HCT116 (cell line): Measurements from ENCODE around the gene CATSPER4. TPM values are rescaled to one million over a fixed set of nuclear protein-coding genes. Genes with fewer than 3 reads are reported as not detected.

Experiments
- ATAC-seq: fragments of 200-7000 bp; cut with Tn5 transposase; 2 replicates; pipeline ENCODE4 v1.9.1; 2020; ENCODE audit warnings: mild to moderate bottlenecking, moderate library complexity
- BruUV-seq: library from RNA; stranded (reverse); fragments of 400-500 nt; replicated peaks from 2 replicates; lab custom pipeline; 2021; lab: Mats Ljungman, UMichigan
- CTCF ChIA-PET: fragments of 300-600 bp; sonication (Branson Sonifier 250); formaldehyde crosslinking; loops from one replicate; lab custom pipeline; 2021; ENCODE audit warnings: antibody characterized with exemption; lab: Charles Lee
- POLR2A ChIA-PET: fragments of 300-600, 350-600 bp; sonication (Branson Sonifier 250); formaldehyde crosslinking; loops from one replicate; lab custom pipeline; 2021; ENCODE audit warnings: antibody characterized with exemption; lab: Charles Lee
- RAD21 ChIA-PET, 2 experiments: fragments of 300-600 bp; sonication (Branson Sonifier 250); formaldehyde crosslinking; loops; one replicate each; lab custom pipeline; 2023; ENCODE audit warnings: low total read pairs in 2 of 2; ENCODE audit not compliant: uncharacterized antibody in 2 of 2, unreplicated experiment in 2 of 2, low non-redundant PET in 1 of 2; lab: Charles Lee
- DNase-seq: peaks from one replicate; pipeline ENCODE4 v3.0.0-alpha.2; 2010; ENCODE audit warnings: low read depth, low spot score
- H2AFZ ChIP-seq: fragments of 200-600 bp; shearing (Covaris generic), sonication (generic); 2 replicates; pipeline ENCODE4 v1.6.1; 2017; ENCODE audit warnings: low read depth, mixed run types, mixed read lengths, antibody characterized with exemption, low read length; ENCODE audit not compliant: poor library complexity, severe bottlenecking
- H3K27ac ChIP-seq: 2 replicates; pipeline ENCODE4 v1.5.1; 2012; ENCODE audit warnings: low read depth, low read length
- H3K27me3 ChIP-seq: fragments of 200-600 bp; sonication (generic); 2 replicates; pipeline ENCODE4 v1.6.1; 2016; ENCODE audit warnings: mixed run types, low read length, mixed read lengths; ENCODE audit not compliant: insufficient read depth
- H3K36me3 ChIP-seq, 2 experiments: fragments of 200-500 bp in 1 of 2; fragments of 200-600 bp in 1 of 2; sonication (Bioruptor generic) in 1 of 2; sonication (generic) in 1 of 2; 2 replicates each; pipeline versions ENCODE4 v1.5.1 to v1.6.1; 2014 to 2016; ENCODE audit warnings: low read length in 2 of 2, inconsistent platforms in 1 of 2, mixed read lengths in 1 of 2, mixed run types in 1 of 2; ENCODE audit not compliant: insufficient read depth in 2 of 2, control insufficient read depth in 1 of 2
- H3K4me1 ChIP-seq, 2 experiments: fragments of 200-600 bp in 1 of 2; sonication (generic) in 1 of 2; 2 replicates each; pipeline versions ENCODE4 v1.5.1 to v1.6.1; 2012 to 2017; ENCODE audit warnings: low read length in 2 of 2, inconsistent platforms in 1 of 2, mild to moderate bottlenecking in 1 of 2, mixed read lengths in 1 of 2, mixed run types in 1 of 2, moderate library complexity in 1 of 2; ENCODE audit not compliant: insufficient read depth in 2 of 2, control insufficient read depth in 1 of 2
- H3K4me2 ChIP-seq: fragments of 200-600 bp; sonication (generic); 2 replicates; pipeline ENCODE4 v1.6.1; 2017; ENCODE audit warnings: mixed run types, low read length, mixed read lengths
- H3K4me3 ChIP-seq, 2 experiments: fragments of 200-600 bp in 1 of 2; sonication (generic) in 1 of 2; replicated peaks in 1 of 2; 2 replicates each; pipeline ENCODE4 v1.5.1; 2011 to 2016; ENCODE audit warnings: low read length in 2 of 2, control low read depth in 1 of 2, low read depth in 1 of 2, mild to moderate bottlenecking in 1 of 2, mixed read lengths in 1 of 2, mixed run types in 1 of 2
- H3K79me2 ChIP-seq: fragments of 200-600 bp; sonication (generic); 2 replicates; pipeline ENCODE4 v1.6.1; 2017; ENCODE audit warnings: mild to moderate bottlenecking, mixed run types, low read length, moderate library complexity, mixed read lengths; ENCODE audit not compliant: insufficient read depth
- H3K9ac ChIP-seq: fragments of 200-600 bp; sonication (generic); 2 replicates; pipeline ENCODE4 v1.6.1; 2016; ENCODE audit warnings: low read length, mixed read lengths
- H3K9me2 ChIP-seq: fragments of 200-600 bp; sonication (generic), shearing (Covaris generic); 2 replicates; pipeline ENCODE4 v1.6.1; 2017; ENCODE audit warnings: mixed run types, mild to moderate bottlenecking, moderate library complexity; ENCODE audit not compliant: insufficient read depth
- H3K9me3 ChIP-seq, 2 experiments: fragments of 200-500 bp in 1 of 2; fragments of 200-600 bp in 1 of 2; sonication (Bioruptor generic) in 1 of 2; sonication (generic) in 1 of 2; 2 replicates each; pipeline ENCODE4 v1.6.1; 2014 to 2017; ENCODE audit warnings: low read length in 2 of 2, mixed read lengths in 2 of 2, inconsistent platforms in 1 of 2, low read depth in 1 of 2, mild to moderate bottlenecking in 1 of 2, mixed run types in 1 of 2, moderate library complexity in 1 of 2; ENCODE audit not compliant: control insufficient read depth in 1 of 2, insufficient read depth in 1 of 2
- H4K20me1 ChIP-seq: fragments of 200-600 bp; sonication (generic), shearing (Covaris generic); 2 replicates; pipeline ENCODE4 v1.6.1; 2017; ENCODE audit warnings: mixed run types, mild to moderate bottlenecking, moderate library complexity; ENCODE audit not compliant: insufficient read depth
- CEBPB ChIP-seq: IDR thresholded peaks from 2 replicates; pipeline ENCODE4 v1.6.1; 2012; ENCODE audit warnings: low read depth
- ELF1 ChIP-seq: IDR thresholded peaks from 2 replicates; pipeline ENCODE4 v1.6.1; 2012; ENCODE audit warnings: low read depth, borderline replicate concordance
- EZH2 ChIP-seq: fragments of 200-600 bp; sonication (generic); IDR thresholded peaks from 2 replicates; pipeline ENCODE4 v1.6.1; 2017; ENCODE audit warnings: antibody characterized with exemption, mixed run types
- FOSL1 ChIP-seq: IDR thresholded peaks from 2 replicates; pipeline ENCODE4 v1.6.1; 2012; ENCODE audit warnings: low read depth
- JUND ChIP-seq: IDR thresholded peaks from 2 replicates; pipeline ENCODE4 v1.6.1; 2012
- RAD21 ChIP-seq: IDR thresholded peaks from 2 replicates; pipeline ENCODE4 v1.6.1; 2012; ENCODE audit warnings: low read depth, mild to moderate bottlenecking
- SP1 ChIP-seq: IDR thresholded peaks from 2 replicates; pipeline ENCODE4 v1.6.1; 2012; ENCODE audit warnings: low read depth
- ZNF274 ChIP-seq: fragments of 200-500 bp; sonication (Bioruptor generic); IDR thresholded peaks from 2 replicates; pipeline ENCODE4 v1.6.1; 2014; ENCODE audit warnings: mild to moderate bottlenecking, low read depth, low read length, inconsistent platforms
- intact Hi-C: fragments of 100-400 bp; cut with micrococcal nuclease; formaldehyde crosslinking; loops from 2 replicates; pipeline ENCODE4 v1.10.0; 2022
- total RNA-seq: library from RNA; stranded (reverse); gene quantifications from one replicate; pipeline ENCODE4 v1.2.1, GENCODE V29; 2021; ENCODE audit not compliant: unreplicated experiment
- TF ChIP-seq, protein P1 (sequence below): IDR thresholded peaks from 2 replicates; pipeline ENCODE4 v1.6.1; 2011; ENCODE audit warnings: mild to moderate bottlenecking, low read length, moderate library complexity; ENCODE audit not compliant: insufficient replicate concordance; ENCODE audit errors: extremely low read depth
- TF ChIP-seq, protein P2 (sequence below): IDR thresholded peaks from 2 replicates; pipeline ENCODE4 v1.6.1; 2012
- TF ChIP-seq, protein P3 (sequence below): IDR thresholded peaks from 2 replicates; pipeline ENCODE4 v1.6.1; 2012; ENCODE audit warnings: low read depth
- TF ChIP-seq, protein P4 (sequence below): IDR thresholded peaks from 2 replicates; pipeline ENCODE4 v1.6.1; 2012

CATSPER4 gene
- total RNA-seq, 1 experiment from 2014 or later, result not detected

DNA sequence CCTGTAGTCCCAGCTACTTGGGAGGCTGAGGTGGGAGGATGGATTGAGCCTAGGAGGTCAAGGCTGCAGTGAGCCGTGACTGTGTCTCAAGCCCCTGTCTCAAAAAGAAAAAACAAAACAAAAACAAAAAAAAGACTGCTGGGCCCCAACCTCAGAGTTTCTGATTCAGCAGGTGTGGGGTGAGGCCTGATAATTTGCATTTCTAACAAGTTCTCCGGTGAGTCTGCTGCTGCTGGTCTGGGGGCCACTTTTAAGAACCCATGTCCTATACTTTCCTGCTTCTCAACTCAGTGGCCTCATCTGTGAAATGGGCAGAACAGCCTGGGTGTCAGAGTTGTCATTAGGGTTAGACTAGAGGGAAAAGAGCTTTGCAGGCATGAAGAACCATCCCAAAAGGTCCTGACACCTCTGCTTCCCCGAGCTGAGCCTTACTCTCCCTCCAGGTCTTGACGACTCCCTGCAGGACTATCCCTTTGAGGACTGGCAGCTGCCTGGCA, 10.3 kb upstream of the CATSPER4 start:
- BruUV-seq, result no TSS peak
- Histone ChIP-seq H3K4me1 (peaks cover 11 to 25% of the 10 kb centered on the region in 2 experiments), H4K20me1 (no peaks in the 10 kb centered on the region), H3K9me3 (no peaks in the 10 kb centered on the region), H3K79me2 (peaks cover 7% of the 10 kb centered on the region; the same call in 1 of the 2 replicates), H2AFZ (no peak overlapping the region), H3K27ac (no peak overlapping the region), H3K9me2 (no peaks in the 10 kb centered on the region), H3K4me2 (no peak overlapping the region), H3K27me3 (no peaks in the 10 kb centered on the region), H3K4me3 (no peak overlapping the region), H3K9ac (no peak overlapping the region), H3K36me3 (no peaks in the 10 kb centered on the region; a peak in 1 of 4 replicates)
- ChIA-PET CTCF (no interaction called here), POLR2A (no interaction called here), RAD21 (no interaction called here)
- TF ChIP-seq ELF1 (no peak), JUND (no peak), CEBPB (no peak), FOSL1 (no peak), EZH2 (no peak), ZNF274 (no peak), RAD21 (no peak), SP1 (no peak)
- TF ChIP-seq, protein P1, sequence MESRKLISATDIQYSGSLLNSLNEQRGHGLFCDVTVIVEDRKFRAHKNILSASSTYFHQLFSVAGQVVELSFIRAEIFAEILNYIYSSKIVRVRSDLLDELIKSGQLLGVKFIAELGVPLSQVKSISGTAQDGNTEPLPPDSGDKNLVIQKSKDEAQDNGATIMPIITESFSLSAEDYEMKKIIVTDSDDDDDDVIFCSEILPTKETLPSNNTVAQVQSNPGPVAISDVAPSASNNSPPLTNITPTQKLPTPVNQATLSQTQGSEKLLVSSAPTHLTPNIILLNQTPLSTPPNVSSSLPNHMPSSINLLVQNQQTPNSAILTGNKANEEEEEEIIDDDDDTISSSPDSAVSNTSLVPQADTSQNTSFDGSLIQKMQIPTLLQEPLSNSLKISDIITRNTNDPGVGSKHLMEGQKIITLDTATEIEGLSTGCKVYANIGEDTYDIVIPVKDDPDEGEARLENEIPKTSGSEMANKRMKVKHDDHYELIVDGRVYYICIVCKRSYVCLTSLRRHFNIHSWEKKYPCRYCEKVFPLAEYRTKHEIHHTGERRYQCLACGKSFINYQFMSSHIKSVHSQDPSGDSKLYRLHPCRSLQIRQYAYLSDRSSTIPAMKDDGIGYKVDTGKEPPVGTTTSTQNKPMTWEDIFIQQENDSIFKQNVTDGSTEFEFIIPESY, result no peak
- TF ChIP-seq, protein P2, sequence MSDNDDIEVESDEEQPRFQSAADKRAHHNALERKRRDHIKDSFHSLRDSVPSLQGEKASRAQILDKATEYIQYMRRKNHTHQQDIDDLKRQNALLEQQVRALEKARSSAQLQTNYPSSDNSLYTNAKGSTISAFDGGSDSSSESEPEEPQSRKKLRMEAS, result no peak
- TF ChIP-seq, protein P3, sequence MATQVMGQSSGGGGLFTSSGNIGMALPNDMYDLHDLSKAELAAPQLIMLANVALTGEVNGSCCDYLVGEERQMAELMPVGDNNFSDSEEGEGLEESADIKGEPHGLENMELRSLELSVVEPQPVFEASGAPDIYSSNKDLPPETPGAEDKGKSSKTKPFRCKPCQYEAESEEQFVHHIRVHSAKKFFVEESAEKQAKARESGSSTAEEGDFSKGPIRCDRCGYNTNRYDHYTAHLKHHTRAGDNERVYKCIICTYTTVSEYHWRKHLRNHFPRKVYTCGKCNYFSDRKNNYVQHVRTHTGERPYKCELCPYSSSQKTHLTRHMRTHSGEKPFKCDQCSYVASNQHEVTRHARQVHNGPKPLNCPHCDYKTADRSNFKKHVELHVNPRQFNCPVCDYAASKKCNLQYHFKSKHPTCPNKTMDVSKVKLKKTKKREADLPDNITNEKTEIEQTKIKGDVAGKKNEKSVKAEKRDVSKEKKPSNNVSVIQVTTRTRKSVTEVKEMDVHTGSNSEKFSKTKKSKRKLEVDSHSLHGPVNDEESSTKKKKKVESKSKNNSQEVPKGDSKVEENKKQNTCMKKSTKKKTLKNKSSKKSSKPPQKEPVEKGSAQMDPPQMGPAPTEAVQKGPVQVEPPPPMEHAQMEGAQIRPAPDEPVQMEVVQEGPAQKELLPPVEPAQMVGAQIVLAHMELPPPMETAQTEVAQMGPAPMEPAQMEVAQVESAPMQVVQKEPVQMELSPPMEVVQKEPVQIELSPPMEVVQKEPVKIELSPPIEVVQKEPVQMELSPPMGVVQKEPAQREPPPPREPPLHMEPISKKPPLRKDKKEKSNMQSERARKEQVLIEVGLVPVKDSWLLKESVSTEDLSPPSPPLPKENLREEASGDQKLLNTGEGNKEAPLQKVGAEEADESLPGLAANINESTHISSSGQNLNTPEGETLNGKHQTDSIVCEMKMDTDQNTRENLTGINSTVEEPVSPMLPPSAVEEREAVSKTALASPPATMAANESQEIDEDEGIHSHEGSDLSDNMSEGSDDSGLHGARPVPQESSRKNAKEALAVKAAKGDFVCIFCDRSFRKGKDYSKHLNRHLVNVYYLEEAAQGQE, result no peak
- TF ChIP-seq, protein P4, sequence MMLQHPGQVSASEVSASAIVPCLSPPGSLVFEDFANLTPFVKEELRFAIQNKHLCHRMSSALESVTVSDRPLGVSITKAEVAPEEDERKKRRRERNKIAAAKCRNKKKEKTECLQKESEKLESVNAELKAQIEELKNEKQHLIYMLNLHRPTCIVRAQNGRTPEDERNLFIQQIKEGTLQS, result no peak
- DNase-seq (no peak), ATAC-seq (no peak)
- intact Hi-C loops, result no loop called here
